A673 (cell line): ENCODE results near the gene TEX53. TPM values are rescaled to one million over a fixed set of nuclear protein-coding genes. Genes with fewer than 3 reads are reported as not detected.

ENCODE experiments used
- BruUV-seq: library from RNA; stranded (reverse); fragments of 400-500 nt; replicated peaks from 2 replicates; lab custom pipeline; 2021; lab: Mats Ljungman, UMichigan
- CTCF ChIA-PET: fragments of 300-600 bp; sonication (Branson Sonifier 250); formaldehyde crosslinking; loops from one replicate; lab custom pipeline; 2022; ENCODE audit warnings: antibody characterized with exemption; lab: Charles Lee
- POLR2A ChIA-PET: fragments of 300-600 bp; sonication (Branson Sonifier 250); formaldehyde crosslinking; loops from one replicate; lab custom pipeline; 2022; ENCODE audit warnings: antibody characterized with exemption; ENCODE audit not compliant: low non-redundant PET; lab: Charles Lee
- DNase-seq: peaks from one replicate; pipeline ENCODE4 v3.0.0-alpha.2; 2015; ENCODE audit warnings: low spot score
- H3K27ac ChIP-seq: fragments of 200-600 bp; sonication (generic); 2 replicates; pipeline ENCODE4 v1.5.1; 2016; ENCODE audit warnings: mixed run types, low read depth, mild to moderate bottlenecking, mixed read lengths, antibody characterized with exemption, low read length; ENCODE audit not compliant: poor library complexity, severe bottlenecking
- H3K27me3 ChIP-seq: fragments of 200-600 bp; sonication (generic); replicated peaks from 2 replicates; pipeline ENCODE4 v1.6.1; 2017; ENCODE audit warnings: mixed run types, low read depth, mild to moderate bottlenecking, mixed read lengths, antibody characterized with exemption, low read length; ENCODE audit not compliant: insufficient read depth, poor library complexity
- H3K36me3 ChIP-seq: fragments of 200-600 bp; sonication (generic); 2 replicates; pipeline ENCODE4 v1.6.1; 2016; ENCODE audit warnings: mixed run types, mild to moderate bottlenecking, mixed read lengths, antibody characterized with exemption, low read length; ENCODE audit not compliant: insufficient read depth, poor library complexity, severe bottlenecking
- H3K4me1 ChIP-seq: fragments of 200-600 bp; sonication (generic); 2 replicates; pipeline ENCODE4 v1.6.1; 2017; ENCODE audit warnings: mixed run types, mild to moderate bottlenecking, mixed read lengths, antibody characterized with exemption, low read length; ENCODE audit not compliant: insufficient read depth, poor library complexity, severe bottlenecking
- H3K4me3 ChIP-seq: fragments of 200-600 bp; sonication (generic); 2 replicates; pipeline ENCODE4 v1.5.1; 2016; ENCODE audit warnings: low read depth, mixed run types, mild to moderate bottlenecking, mixed read lengths, low read length; ENCODE audit not compliant: poor library complexity, severe bottlenecking
- H3K9me3 ChIP-seq: fragments of 200-600 bp; sonication (generic); 2 replicates; pipeline ENCODE4 v1.6.1; 2016; ENCODE audit warnings: mixed run types, low read depth, mild to moderate bottlenecking, mixed read lengths, antibody characterized with exemption, low read length; ENCODE audit not compliant: poor library complexity, severe bottlenecking
- CTCF ChIP-seq: fragments of 300-800, 200-600 bp; sonication (generic); conservative IDR thresholded peaks from 2 replicates; pipeline ENCODE4 v1.5.1; 2017; ENCODE audit warnings: low read depth, mild to moderate bottlenecking, antibody characterized with exemption, low read length, moderate library complexity, mixed read lengths
- EZH2 ChIP-seq: fragments of 200-600 bp; sonication (generic); IDR thresholded peaks from 2 replicates; pipeline ENCODE4 v1.6.1; 2017; ENCODE audit warnings: borderline replicate concordance, low read depth, mild to moderate bottlenecking, mixed read lengths, antibody characterized with exemption, low read length; ENCODE audit not compliant: poor library complexity, severe bottlenecking
- intact Hi-C: fragments of 100-400 bp; cut with micrococcal nuclease; formaldehyde crosslinking; loops from one replicate; pipeline ENCODE4 v1.10.0; 2022; ENCODE audit not compliant: unreplicated experiment
- total RNA-seq: library from RNA; stranded (reverse); gene quantifications from 2 replicates; pipeline ENCODE4 v1.2.3, GENCODE V29; 2021

Gene TEX53
- total RNA-seq, 1 experiment from 2014 or later, result not detected

DNA sequence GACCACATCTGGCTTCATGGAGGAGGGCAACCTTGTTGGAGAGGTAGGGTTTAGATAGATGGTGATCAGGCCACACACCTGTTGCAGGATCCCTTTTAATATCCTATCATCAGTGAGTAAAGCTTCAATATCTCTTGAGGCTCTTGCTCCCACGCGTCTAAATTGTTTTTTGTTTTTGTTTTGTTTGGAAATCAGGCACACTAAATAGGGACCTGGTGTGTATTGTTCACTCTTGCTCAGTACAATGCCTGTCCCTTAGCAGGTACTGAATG, 49.1 kb downstream of the TEX53 start:
- no peak for DNase-seq
- ChIA-PET CTCF (no interaction called here), POLR2A (no interaction called here)
- intact Hi-C loops, result no loop called here
- Histone ChIP-seq H3K27ac (no peak overlapping the region), H3K9me3 (no peaks in the 10 kb centered on the region), H3K36me3 (no peaks in the 10 kb centered on the region), H3K4me3 (no peak overlapping the region), H3K27me3 (no peaks in the 10 kb centered on the region), H3K4me1 (peaks cover 9% of the 10 kb centered on the region)
- no TSS peak for BruUV-seq
- no peak for TF ChIP-seq CTCF
- no peak for TF ChIP-seq EZH2

GRCh38 chr9:114607671-114608524, 49.7 kb downstream of the TEX53 start:
- Histone ChIP-seq H3K27ac (no peak overlapping the region), H3K36me3 (no peaks in the 10 kb centered on the region), H3K4me3 (no peak overlapping the region), H3K4me1 (peaks cover 9% of the 10 kb centered on the region), H3K27me3 (no peaks in the 10 kb centered on the region), H3K9me3 (no peaks in the 10 kb centered on the region)
- no TSS peak for BruUV-seq
- intact Hi-C loops, result no loop called here
- CTCF ChIA-PET, result no interaction called here
- DNase-seq, result no peak
- POLR2A ChIA-PET, result no interaction called here
- TF ChIP-seq CTCF, result no peak
- no peak for TF ChIP-seq EZH2

GRCh38 chr9:114606597-114607207, 50.9 kb downstream of the TEX53 start:
- TF ChIP-seq CTCF (no peak), EZH2 (no peak)
- CTCF ChIA-PET, result no interaction called here

More at GRCh38 chr9:114606597-114607207, 50.9 kb downstream of the TEX53 start:
- peaks cover 4% of the 10 kb centered on the region for H3K4me1 ChIP-seq
- BruUV-seq, result no TSS peak
- no peak overlapping the region for H3K27ac ChIP-seq
- no peaks in the 10 kb centered on the region for H3K36me3 ChIP-seq
- H3K27me3 ChIP-seq, result no peaks in the 10 kb centered on the region
- H3K9me3 ChIP-seq, result no peaks in the 10 kb centered on the region
- no peak for DNase-seq
- intact Hi-C loops, result no loop called here
- no peak overlapping the region for H3K4me3 ChIP-seq
- POLR2A ChIA-PET, result interaction anchor here (0.5 kb wide), 1 partner anchor 214 kb away, joined by 4 read pairs; no protein-coding TSS in a partner anchor

Other genes with a start within 250 kb of the TEX53 start
- 9.1 and 11.5 TPM in 2 replicates for gene WHRN, start 152.3 kb downstream of the TEX53 start, total RNA-seq
- gene ATP6V1G1, start 70.0 kb downstream of the TEX53 start, total RNA-seq, result 122 and 132 TPM in 2 replicates
- 20.1 and 21.4 TPM in 2 replicates for gene TMEM268, start 46.5 kb downstream of the TEX53 start, total RNA-seq
- gene TEX48, start 24.4 kb upstream of the TEX53 start, total RNA-seq, result not detected in 2 replicates
- gene TNFSF15, start 148.2 kb upstream of the TEX53 start, total RNA-seq, result 0.04 TPM in 1 of 2 replicates, not detected in the other